ENCODE data around the gene PPARD. TPM values are rescaled to one million over a fixed set of nuclear protein-coding genes. Genes with fewer than 3 reads are reported as not detected.

PPARD gene
- total RNA-seq, 2 donors from 2014 or later: 6.0 to 11.2 TPM

DNA sequence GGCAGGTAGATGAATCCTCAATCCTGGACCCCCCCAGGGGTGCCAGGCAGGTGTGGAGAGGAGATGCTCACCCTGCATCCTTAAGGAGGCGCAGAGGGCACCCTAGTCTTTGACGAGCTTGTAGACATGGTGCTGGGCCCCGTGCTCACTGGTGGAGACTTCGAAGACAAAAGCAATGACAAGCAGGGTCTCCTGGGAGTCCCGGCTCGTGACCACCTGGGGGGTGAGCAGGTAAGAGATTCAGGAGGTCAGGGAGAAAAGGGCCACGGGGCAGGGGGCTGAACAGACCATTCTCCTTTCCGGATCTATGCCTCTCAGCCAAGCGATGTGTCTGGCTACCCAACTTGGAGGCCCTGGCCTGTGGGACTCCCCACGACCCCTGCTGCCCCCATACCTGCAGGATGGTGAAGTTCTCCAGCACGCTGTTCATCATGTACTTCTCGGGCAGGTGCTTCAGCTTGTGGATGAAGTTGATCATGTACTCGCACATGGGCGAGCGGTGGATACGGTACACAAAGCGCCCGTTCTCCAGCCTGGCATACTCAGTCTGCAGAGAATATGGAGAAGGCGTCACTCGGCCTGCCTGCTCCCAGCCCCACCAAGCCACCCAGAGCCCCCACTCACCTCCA is 132.7 kb downstream of the PPARD start:
- H3K36me3 ChIP-seq (replicated peaks in 1 of 2; ENCODE audit: insufficient read depth in 1 of 2, low read depth in 2 of 2): peaks cover 0 to 4% of the 10 kb centered on the region in 2 donors
- H3K9me3 ChIP-seq: no peaks in the 10 kb centered on the region
- no peak for TF ChIP-seq POLR2A (IDR thresholded peaks at IDR 0.05)
- TF ChIP-seq, protein P1, sequence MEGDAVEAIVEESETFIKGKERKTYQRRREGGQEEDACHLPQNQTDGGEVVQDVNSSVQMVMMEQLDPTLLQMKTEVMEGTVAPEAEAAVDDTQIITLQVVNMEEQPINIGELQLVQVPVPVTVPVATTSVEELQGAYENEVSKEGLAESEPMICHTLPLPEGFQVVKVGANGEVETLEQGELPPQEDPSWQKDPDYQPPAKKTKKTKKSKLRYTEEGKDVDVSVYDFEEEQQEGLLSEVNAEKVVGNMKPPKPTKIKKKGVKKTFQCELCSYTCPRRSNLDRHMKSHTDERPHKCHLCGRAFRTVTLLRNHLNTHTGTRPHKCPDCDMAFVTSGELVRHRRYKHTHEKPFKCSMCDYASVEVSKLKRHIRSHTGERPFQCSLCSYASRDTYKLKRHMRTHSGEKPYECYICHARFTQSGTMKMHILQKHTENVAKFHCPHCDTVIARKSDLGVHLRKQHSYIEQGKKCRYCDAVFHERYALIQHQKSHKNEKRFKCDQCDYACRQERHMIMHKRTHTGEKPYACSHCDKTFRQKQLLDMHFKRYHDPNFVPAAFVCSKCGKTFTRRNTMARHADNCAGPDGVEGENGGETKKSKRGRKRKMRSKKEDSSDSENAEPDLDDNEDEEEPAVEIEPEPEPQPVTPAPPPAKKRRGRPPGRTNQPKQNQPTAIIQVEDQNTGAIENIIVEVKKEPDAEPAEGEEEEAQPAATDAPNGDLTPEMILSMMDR (IDR thresholded peaks at IDR 0.05): no peak
- DNase-seq: no peak
- intact Hi-C loops (cut with DNase I): no loop called here
- no peak for ATAC-seq
- peaks cover 18% of the 10 kb centered on the region for H3K4me1 ChIP-seq
- H3K4me3 ChIP-seq: no peak overlapping the region
- no peaks in the 10 kb centered on the region for H3K27me3 ChIP-seq
- no peak overlapping the region for H3K27ac ChIP-seq
- 88 to 91% methylated on average over 19 to 20 of the region's 20 CpGs for WGBS, 2 donors

DNA sequence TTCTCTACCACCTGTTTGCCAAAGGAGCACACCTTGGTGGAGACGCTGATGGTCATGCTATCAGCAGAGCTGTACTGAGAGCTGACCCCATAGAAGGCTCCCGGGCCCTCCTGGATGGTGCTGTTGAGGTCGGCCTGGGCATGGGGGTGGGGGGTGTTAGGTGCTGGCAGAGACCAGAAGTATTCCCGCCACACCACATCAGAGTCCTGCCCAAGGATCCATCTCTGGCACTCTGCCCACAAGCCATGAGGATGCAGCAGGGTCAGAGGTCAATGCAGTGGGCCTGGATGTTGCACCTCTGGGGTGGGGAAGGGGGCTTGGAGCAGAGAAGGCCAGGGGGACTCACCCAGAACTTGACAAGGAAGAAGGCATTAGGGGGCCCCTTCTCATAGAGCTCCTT is 133.2 kb downstream of the PPARD start:
- no peak for TF ChIP-seq POLR2A (IDR thresholded peaks at IDR 0.05)
- TF ChIP-seq, protein P1 (IDR thresholded peaks at IDR 0.05): no peak
- 79 to 89% methylated on average over 3 to 4 of the region's 4 CpGs for WGBS, 2 donors
- Histone ChIP-seq H3K27ac (no peak overlapping the region), H3K4me3 (no peak overlapping the region), H3K36me3 (replicated peaks in 1 of 2; ENCODE audit: insufficient read depth in 1 of 2, low read depth in 2 of 2) (peaks cover 0 to 4% of the 10 kb centered on the region in 2 donors), H3K4me1 (peaks cover 13% of the 10 kb centered on the region), H3K27me3 (no peaks in the 10 kb centered on the region), H3K9me3 (no peaks in the 10 kb centered on the region)
- DNase-seq: no peak
- ATAC-seq: peak; percentile 8
- intact Hi-C loops (cut with DNase I): no loop called here

DNA sequence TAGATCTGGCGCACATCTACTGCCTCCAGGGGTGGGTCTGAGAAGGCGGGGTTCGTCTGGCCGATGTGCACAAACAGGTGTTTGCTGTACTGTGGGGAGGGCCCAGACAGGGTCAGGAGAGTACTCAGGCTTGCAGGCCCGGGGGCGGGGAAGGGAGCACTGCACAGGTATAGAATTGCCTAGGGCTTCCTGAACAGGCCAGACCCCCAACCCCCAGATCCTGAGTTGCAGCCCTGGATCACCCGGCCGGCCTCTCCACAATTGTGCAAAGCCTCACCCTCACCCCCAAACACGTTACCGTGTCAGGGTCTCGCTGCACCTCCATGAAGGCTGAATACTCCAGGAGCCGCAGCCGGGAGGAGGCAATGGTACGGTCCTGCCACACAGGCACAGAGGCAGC is 133.6 kb downstream of the PPARD start:
- intact Hi-C loops (cut with DNase I): no loop called here
- no peaks in the 10 kb centered on the region for H3K36me3 ChIP-seq (replicated peaks in 1 of 2; ENCODE audit: insufficient read depth in 1 of 2, low read depth in 2 of 2)
- TF ChIP-seq POLR2A (IDR thresholded peaks at IDR 0.05): no peak
- TF ChIP-seq, protein P1 (IDR thresholded peaks at IDR 0.05): no peak
- no peak overlapping the region for H3K27ac ChIP-seq
- no peak for ATAC-seq
- no peaks in the 10 kb centered on the region for H3K27me3 ChIP-seq
- peaks cover 9% of the 10 kb centered on the region for H3K4me1 ChIP-seq
- H3K4me3 ChIP-seq: no peak overlapping the region
- WGBS, 2 donors: 81 to 93% methylated on average over 6 to 14 of the region's 14 CpGs
- H3K9me3 ChIP-seq: no peaks in the 10 kb centered on the region
- no peak for DNase-seq

DNA sequence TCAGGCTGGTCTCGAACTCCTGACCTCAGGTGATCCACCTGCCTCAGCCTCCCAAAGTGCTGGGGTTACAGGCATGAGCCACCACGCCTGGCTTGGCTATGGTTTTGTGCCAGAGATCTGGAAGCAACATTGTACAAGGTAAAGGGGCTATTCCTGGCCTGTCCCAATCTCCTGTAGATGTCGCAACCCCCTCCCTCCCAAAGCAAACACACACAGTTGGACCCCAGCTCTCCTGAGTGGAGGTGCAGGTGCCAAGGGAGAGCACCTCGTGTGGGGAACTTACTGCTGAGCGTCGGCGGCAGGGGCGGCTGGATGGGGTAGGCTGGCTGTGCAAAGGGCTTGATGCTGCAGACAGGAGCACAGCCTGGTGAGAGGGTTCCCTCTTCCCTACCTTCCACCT is 134.7 kb downstream of the PPARD start:
- Histone ChIP-seq H3K27ac (no peak overlapping the region), H3K27me3 (no peaks in the 10 kb centered on the region), H3K4me1 (no peaks in the 10 kb centered on the region), H3K4me3 (no peak overlapping the region), H3K36me3 (replicated peaks in 1 of 2; ENCODE audit: insufficient read depth in 1 of 2, low read depth in 2 of 2) (no peaks in the 10 kb centered on the region), H3K9me3 (no peaks in the 10 kb centered on the region)
- DNase-seq (no peak), ATAC-seq (no peak)
- TF ChIP-seq, protein P1 (IDR thresholded peaks at IDR 0.05): no peak
- TF ChIP-seq POLR2A (IDR thresholded peaks at IDR 0.05): no peak
- WGBS, 2 donors: 85 to 90% methylated on average over 8 of the region's 8 CpGs
- intact Hi-C loops (cut with DNase I): no loop called here

Small RNA genes lying within 50 kb of the gene (microRNA-seq; reads per million reads assigned to microRNA genes)
- 0 to 0.45 reads per million in 2 donors for gene MIR7111 (ENCODE audit: borderline number of aligned reads in 2 of 2, borderline replicate concordance in 2 of 2)

Small RNA genes lying within 50 kb of the gene (small RNA-seq; reads per million reads assigned to genes)
- gene MIR7111: not detected

Other genes with a start within 250 kb of the PPARD start
- gene TCP11, start 201.2 kb upstream of the PPARD start, total RNA-seq: not detected
- gene SCUBE3, start 128.6 kb upstream of the PPARD start, total RNA-seq: under 1 TPM in 1 of 2 donors, not detected in 1; 0.33 TPM
- 10 to 100 TPM; 34.2 to 56.7 TPM for gene ZNF76, start 82.8 kb upstream of the PPARD start, total RNA-seq
- gene DEF6, start 44.7 kb upstream of the PPARD start, total RNA-seq: 10 to 100 TPM; 10.2 to 23.3 TPM
- 1 to 10 TPM; 4.9 to 9.2 TPM for gene FANCE, start 109.8 kb downstream of the PPARD start, total RNA-seq
- gene RPL10A, start 125.8 kb downstream of the PPARD start, total RNA-seq: 100 to 1,000 TPM; 563 to 782 TPM
- gene TEAD3, start 154.5 kb downstream of the PPARD start, total RNA-seq: 1 to 10 TPM; 6.5 to 8.9 TPM
- gene TULP1, start 170.3 kb downstream of the PPARD start, total RNA-seq: not detected